ENCODE results near the gene CDH1.

DNA sequence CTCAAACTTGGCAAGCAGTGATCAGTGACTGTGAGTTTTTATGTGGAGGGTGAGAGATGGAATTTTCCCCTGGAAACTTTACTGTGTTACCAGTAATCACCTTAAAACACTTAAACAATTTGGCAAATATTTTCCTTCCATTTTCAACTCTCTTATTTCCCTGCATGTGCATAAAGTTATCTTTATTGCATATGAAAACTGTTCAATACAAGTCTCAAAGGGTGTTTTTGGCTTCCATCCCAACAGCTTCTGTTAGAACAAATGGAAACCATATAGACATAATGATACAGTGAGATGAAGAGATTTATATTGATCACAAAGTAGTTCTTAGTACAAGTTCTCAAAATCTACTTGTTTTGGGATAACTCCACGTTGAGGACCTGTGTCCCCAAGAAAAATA lies 69.9 kb downstream of the CDH1 start:
- TF ChIP-seq, protein P1, sequence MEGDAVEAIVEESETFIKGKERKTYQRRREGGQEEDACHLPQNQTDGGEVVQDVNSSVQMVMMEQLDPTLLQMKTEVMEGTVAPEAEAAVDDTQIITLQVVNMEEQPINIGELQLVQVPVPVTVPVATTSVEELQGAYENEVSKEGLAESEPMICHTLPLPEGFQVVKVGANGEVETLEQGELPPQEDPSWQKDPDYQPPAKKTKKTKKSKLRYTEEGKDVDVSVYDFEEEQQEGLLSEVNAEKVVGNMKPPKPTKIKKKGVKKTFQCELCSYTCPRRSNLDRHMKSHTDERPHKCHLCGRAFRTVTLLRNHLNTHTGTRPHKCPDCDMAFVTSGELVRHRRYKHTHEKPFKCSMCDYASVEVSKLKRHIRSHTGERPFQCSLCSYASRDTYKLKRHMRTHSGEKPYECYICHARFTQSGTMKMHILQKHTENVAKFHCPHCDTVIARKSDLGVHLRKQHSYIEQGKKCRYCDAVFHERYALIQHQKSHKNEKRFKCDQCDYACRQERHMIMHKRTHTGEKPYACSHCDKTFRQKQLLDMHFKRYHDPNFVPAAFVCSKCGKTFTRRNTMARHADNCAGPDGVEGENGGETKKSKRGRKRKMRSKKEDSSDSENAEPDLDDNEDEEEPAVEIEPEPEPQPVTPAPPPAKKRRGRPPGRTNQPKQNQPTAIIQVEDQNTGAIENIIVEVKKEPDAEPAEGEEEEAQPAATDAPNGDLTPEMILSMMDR (conservative IDR thresholded peaks at IDR 0.05; ENCODE audit: low read length), result no peak
- TF ChIP-seq EZH2phosphoT487 (IDR thresholded peaks at IDR 0.05; ENCODE audit: borderline replicate concordance), result no peak

Measured in Loucy (cell line).